HCT116 (cell line): ENCODE data around the gene CABLES1.

Source experiments
- CEBPB ChIP-seq: IDR thresholded peaks from 2 replicates; pipeline ENCODE4 v1.6.1; 2012; ENCODE audit warnings: low read depth
- EGR1 ChIP-seq: IDR thresholded peaks from 2 replicates; pipeline ENCODE4 v1.6.1; 2012; ENCODE audit warnings: low read depth
- ELF1 ChIP-seq: IDR thresholded peaks from 2 replicates; pipeline ENCODE4 v1.6.1; 2012; ENCODE audit warnings: low read depth, borderline replicate concordance
- EZH2 ChIP-seq: fragments of 200-600 bp; sonication (generic); IDR thresholded peaks from 2 replicates; pipeline ENCODE4 v1.6.1; 2017; ENCODE audit warnings: antibody characterized with exemption, mixed run types
- POLR2A ChIP-seq: IDR thresholded peaks from 2 replicates; pipeline ENCODE4 v1.7.0; 2011; ENCODE audit warnings: borderline replicate concordance; ENCODE audit not compliant: insufficient read depth, insufficient read length; ENCODE audit errors: extremely low read depth
- POLR2AphosphoS5 ChIP-seq: IDR thresholded peaks from 2 replicates; pipeline ENCODE4 v1.6.1; 2011; ENCODE audit warnings: mild to moderate bottlenecking, low read depth, low read length, moderate library complexity
- SIN3A ChIP-seq: IDR thresholded peaks from 2 replicates; pipeline ENCODE4 v1.6.1; 2012; ENCODE audit warnings: low read depth
- SRF ChIP-seq: IDR thresholded peaks from 2 replicates; pipeline ENCODE4 v1.6.1; 2012; ENCODE audit warnings: low read depth
- TCF7L2 ChIP-seq: IDR thresholded peaks from 2 replicates; pipeline ENCODE4 v1.7.0; 2011; ENCODE audit warnings: borderline replicate concordance, inconsistent platforms; ENCODE audit not compliant: insufficient read depth, insufficient read length; ENCODE audit errors: extremely low read depth
- YY1 ChIP-seq: IDR thresholded peaks from 2 replicates; pipeline ENCODE4 v1.6.1; 2011; ENCODE audit warnings: low read length, low read depth, moderate library complexity, mild to moderate bottlenecking; ENCODE audit not compliant: insufficient replicate concordance; ENCODE audit errors: extremely low read depth
- TF ChIP-seq, protein P1 (sequence below), 3 experiments: fragments of 200-600 bp in 1 of 3; sonication (generic) in 1 of 3; IDR thresholded peaks in 2 of 3; conservative IDR thresholded peaks in 1 of 3; 2 replicates each; pipeline ENCODE4 v1.5.1; 2012 to 2017; ENCODE audit warnings: low read depth in 2 of 3, low read length in 2 of 3, antibody characterized with exemption in 1 of 3, borderline replicate concordance in 1 of 3, control low read depth in 1 of 3, mild to moderate bottlenecking in 1 of 3, mixed read lengths in 1 of 3, mixed run types in 1 of 3, moderate library complexity in 1 of 3; ENCODE audit not compliant: insufficient read depth in 1 of 3

GRCh38 chr18:23210526-23210925 lies 75.2 kb downstream of the CABLES1 start:
- TF ChIP-seq YY1 (no peak), SIN3A (no peak), POLR2A (no peak), SRF (no peak), EZH2 (no peak), POLR2AphosphoS5 (no peak), EGR1 (no peak), ELF1 (no peak), TCF7L2 (no peak), CEBPB (no peak)
- TF ChIP-seq, protein P1, sequence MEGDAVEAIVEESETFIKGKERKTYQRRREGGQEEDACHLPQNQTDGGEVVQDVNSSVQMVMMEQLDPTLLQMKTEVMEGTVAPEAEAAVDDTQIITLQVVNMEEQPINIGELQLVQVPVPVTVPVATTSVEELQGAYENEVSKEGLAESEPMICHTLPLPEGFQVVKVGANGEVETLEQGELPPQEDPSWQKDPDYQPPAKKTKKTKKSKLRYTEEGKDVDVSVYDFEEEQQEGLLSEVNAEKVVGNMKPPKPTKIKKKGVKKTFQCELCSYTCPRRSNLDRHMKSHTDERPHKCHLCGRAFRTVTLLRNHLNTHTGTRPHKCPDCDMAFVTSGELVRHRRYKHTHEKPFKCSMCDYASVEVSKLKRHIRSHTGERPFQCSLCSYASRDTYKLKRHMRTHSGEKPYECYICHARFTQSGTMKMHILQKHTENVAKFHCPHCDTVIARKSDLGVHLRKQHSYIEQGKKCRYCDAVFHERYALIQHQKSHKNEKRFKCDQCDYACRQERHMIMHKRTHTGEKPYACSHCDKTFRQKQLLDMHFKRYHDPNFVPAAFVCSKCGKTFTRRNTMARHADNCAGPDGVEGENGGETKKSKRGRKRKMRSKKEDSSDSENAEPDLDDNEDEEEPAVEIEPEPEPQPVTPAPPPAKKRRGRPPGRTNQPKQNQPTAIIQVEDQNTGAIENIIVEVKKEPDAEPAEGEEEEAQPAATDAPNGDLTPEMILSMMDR (IDR thresholded peaks at IDR 0.05 in 2 of 3, conservative IDR thresholded peaks at IDR 0.05 in 1 of 3; ENCODE audit: borderline replicate concordance in 1 of 3, insufficient read depth in 1 of 3, low read depth in 2 of 3, low read length in 2 of 3) = no peak
